Measurements from ENCODE around the gene TNFRSF8. TPM values are rescaled to one million over a fixed set of nuclear protein-coding genes. Genes with fewer than 3 reads are reported as not detected.

Gene TNFRSF8
- total RNA-seq, 4 donors from 2014 or later, result 0.18 to 1.2 (median 0.76) TPM; not detected in 1

DNA sequence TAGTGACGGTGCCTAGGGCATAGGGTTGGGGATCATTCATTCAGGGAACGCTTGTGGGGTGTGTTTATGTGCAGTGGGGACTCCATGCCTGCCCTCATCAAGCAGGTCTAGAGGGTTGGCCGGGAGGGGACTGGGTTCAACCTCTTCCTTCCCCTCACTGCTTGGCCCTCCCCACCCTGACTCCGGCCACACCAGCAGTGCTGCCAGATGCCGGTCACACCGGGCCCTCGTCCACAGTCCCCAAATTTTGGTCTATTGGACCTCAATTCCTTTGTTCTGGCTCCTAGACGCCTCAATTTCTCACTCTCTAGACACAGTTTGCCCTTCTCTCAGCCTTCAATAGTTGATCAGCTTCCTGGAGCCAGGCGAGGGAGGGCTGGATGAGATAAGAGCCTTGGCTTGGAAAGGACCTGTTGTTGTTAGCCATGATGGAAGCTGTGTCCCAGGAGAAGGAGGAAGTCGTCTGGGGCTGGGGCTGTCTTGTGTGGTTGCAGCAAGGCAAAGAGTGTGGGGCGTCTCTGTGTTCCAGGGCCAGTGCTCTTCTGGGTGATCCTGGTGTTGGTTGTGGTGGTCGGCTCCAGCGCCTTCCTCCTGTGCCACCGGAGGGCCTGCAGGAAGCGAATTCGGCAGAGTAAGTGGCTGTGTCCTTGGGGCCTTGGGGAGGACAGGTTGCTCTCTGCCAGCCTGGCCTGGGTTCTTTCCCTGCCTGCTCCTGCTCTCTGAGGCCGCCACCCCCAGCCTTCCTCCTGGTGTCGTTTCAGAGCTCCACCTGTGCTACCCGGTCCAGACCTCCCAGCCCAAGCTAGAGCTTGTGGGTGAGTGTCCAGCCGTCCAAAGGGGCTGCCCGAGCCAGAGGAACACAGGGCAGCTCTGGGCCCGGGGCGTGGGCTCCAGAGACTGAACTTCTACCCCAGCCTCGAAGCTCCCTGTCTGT lies 62.6 kb downstream of the TNFRSF8 start:
- no peaks in the 10 kb centered on the region for H3K9me3 ChIP-seq
- DNase-seq, result no peak
- peaks cover 9 to 25% (median 9%) of the 10 kb centered on the region in 3 donors for H3K4me1 ChIP-seq
- intact Hi-C loops (cut with DNase I), result loop anchor here (2.0 kb wide), 1 partner anchor 83 kb away; no protein-coding TSS in a partner anchor
- H3K36me3 ChIP-seq, result no peaks in the 10 kb centered on the region
- peaks cover 0 to 65% (median 0%) of the 10 kb centered on the region in 4 donors for H3K27me3 ChIP-seq
- TF ChIP-seq POLR2A (IDR thresholded peaks at IDR 0.05) (no peak), CTCF (IDR thresholded peaks at IDR 0.05) (no peak)
- peak overlapping the region in 1 of 4 donors; percentile 0 for H3K4me3 ChIP-seq
- WGBS, 2 donors, result 62 to 79% methylated on average over 8 to 22 of the region's 24 CpGs
- H3K27ac ChIP-seq, result peak overlapping the region in 2 of 4 donors; percentile 54 to 64

- peaks cover 0 to 62% (median 0%) of the 10 kb centered on the region in 4 donors for H3K27me3 ChIP-seq
- no peak for TF ChIP-seq CTCF (IDR thresholded peaks at IDR 0.05)
- no peak for TF ChIP-seq POLR2A (IDR thresholded peaks at IDR 0.05)
- DNase-seq, result no peak
- H3K27ac ChIP-seq, result no peak overlapping the region
- H3K4me1 ChIP-seq, result peaks cover 9 to 22% (median 13%) of the 10 kb centered on the region in 3 donors
- H3K4me3 ChIP-seq, result no peak overlapping the region
- 94 to 95% methylated on average over 3 to 6 of the region's 9 CpGs for WGBS, 2 donors
- H3K9me3 ChIP-seq, result no peaks in the 10 kb centered on the region
- H3K36me3 ChIP-seq, result no peaks in the 10 kb centered on the region
- intact Hi-C loops (cut with DNase I), result no loop called here
Measured at GRCh38 chr1:12126781-12127180, 63.7 kb downstream of the TNFRSF8 start.

- intact Hi-C loops (cut with DNase I), result no loop called here
- DNase-seq, result no peak
Measured at GRCh38 chr1:12127206-12127810, 64.2 kb downstream of the TNFRSF8 start.

DNA sequence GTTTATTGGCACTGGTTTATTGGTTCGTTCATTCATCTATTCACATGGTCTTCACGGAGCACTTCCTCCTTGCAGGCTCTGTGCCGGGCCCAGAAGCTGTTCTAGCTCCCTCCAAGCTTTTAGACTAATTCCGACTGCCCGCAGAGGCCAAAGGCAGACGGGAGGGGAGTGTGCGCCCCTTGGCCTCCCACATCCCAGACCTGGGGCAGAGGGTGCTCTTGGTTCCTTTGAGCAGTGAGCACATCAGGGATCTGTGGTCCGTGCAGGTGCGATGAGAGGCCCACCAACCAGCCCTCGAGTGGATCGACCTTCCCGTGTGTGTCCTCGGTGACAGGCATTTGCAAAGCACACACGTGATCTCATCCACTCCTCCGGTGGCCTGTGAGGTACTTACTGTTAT lies 65.0 kb downstream of the TNFRSF8 start:
- TF ChIP-seq CTCF (IDR thresholded peaks at IDR 0.05) (no peak), POLR2A (IDR thresholded peaks at IDR 0.05) (no peak)
- 56 to 91% methylated on average over 4 to 5 of the region's 15 CpGs for WGBS, 2 donors
- H3K4me3 ChIP-seq, result no peak overlapping the region
- H3K4me1 ChIP-seq, result peaks cover 9 to 35% (median 27%) of the 10 kb centered on the region in 3 donors
- H3K27me3 ChIP-seq, result peaks cover 0 to 60% (median 0%) of the 10 kb centered on the region in 4 donors
- no peak for DNase-seq
- no peak overlapping the region for H3K27ac ChIP-seq
- no peaks in the 10 kb centered on the region for H3K9me3 ChIP-seq
- H3K36me3 ChIP-seq, result no peaks in the 10 kb centered on the region
- intact Hi-C loops (cut with DNase I), result no loop called here

More at GRCh38 chr1:12127206-12127810, 64.2 kb downstream of the TNFRSF8 start:
- peaks cover 9 to 27% (median 19%) of the 10 kb centered on the region in 3 donors for H3K4me1 ChIP-seq
- TF ChIP-seq POLR2A (IDR thresholded peaks at IDR 0.05), result no peak
- no peak for TF ChIP-seq CTCF (IDR thresholded peaks at IDR 0.05)
- no peaks in the 10 kb centered on the region for H3K36me3 ChIP-seq
- no peak overlapping the region for H3K4me3 ChIP-seq
- WGBS, 2 donors, result 85 to 93% methylated on average over 3 to 6 of the region's 10 CpGs
- H3K27me3 ChIP-seq, result peaks cover 0 to 62% (median 0%) of the 10 kb centered on the region in 4 donors
- H3K27ac ChIP-seq, result no peak overlapping the region
- no peaks in the 10 kb centered on the region for H3K9me3 ChIP-seq

GRCh38 chr1:12129624-12130023 lies 66.5 kb downstream of the TNFRSF8 start:
- intact Hi-C loops (cut with DNase I), result no loop called here
- H3K9me3 ChIP-seq, result no peaks in the 10 kb centered on the region
- TF ChIP-seq CTCF (IDR thresholded peaks at IDR 0.05) (no peak), POLR2A (IDR thresholded peaks at IDR 0.05) (no peak)
- WGBS, 2 donors, result 91 to 98% methylated on average over 11 to 12 of the region's 12 CpGs
- H3K4me1 ChIP-seq, result peaks cover 16 to 48% (median 31%) of the 10 kb centered on the region in 3 donors
- H3K4me3 ChIP-seq, result no peak overlapping the region
- no peaks in the 10 kb centered on the region for H3K36me3 ChIP-seq
- peaks cover 0 to 50% (median 0%) of the 10 kb centered on the region in 4 donors for H3K27me3 ChIP-seq
- no peak for DNase-seq
- H3K27ac ChIP-seq, result no peak overlapping the region

Measured in esophagus squamous epithelium (tissue), 5 donors.